NCI-H1092 treated with DMSO at 0.1 percent for 48 hours (cell line): ENCODE data around the gene NT5DC1.

Source experiments
- DNase-seq: peaks from one replicate; lab custom pipeline; 2025; lab: John Stamatoyannopoulos, UW

The NT5DC1 gene

DNA sequence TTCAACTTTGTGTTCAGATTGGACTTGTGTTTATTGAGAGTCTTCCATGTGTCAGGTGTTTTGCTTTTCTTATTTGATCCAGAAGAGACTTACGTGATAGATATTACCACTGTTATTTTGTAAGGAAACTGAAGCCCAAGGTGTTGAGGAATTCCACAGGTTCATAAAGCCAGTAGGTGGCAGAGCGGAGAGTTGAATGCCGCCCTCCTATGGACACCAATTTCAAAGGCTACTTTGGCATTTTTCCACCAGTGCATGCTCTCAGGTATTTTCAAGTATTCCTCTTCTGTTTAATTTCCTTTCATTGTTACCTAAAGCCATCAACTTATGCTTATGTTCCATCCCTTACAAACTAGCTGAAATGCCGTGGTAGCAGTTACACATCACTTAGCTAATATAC is 39.3 kb downstream of the NT5DC1 start:
- no peak for DNase-seq

DNA sequence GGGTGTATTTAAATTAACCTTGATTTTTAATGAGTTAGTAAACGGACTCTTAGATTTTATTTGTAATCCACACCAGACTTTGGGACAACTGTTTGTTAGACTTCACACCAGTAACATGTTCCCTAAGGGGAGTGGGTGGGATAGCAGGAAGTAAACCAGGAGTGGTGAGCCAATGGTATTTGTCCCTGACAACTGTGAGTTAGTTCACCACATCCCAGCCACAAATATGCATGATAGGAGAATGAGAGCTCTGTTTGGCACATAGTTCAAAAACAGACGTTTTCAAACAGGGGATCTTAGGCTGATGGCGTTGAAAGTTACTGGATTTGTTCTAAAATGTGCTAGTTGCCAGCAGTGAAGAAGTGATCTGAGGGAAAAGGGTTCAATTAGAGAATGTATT is 44.0 kb downstream of the NT5DC1 start:
- no peak for DNase-seq

DNA sequence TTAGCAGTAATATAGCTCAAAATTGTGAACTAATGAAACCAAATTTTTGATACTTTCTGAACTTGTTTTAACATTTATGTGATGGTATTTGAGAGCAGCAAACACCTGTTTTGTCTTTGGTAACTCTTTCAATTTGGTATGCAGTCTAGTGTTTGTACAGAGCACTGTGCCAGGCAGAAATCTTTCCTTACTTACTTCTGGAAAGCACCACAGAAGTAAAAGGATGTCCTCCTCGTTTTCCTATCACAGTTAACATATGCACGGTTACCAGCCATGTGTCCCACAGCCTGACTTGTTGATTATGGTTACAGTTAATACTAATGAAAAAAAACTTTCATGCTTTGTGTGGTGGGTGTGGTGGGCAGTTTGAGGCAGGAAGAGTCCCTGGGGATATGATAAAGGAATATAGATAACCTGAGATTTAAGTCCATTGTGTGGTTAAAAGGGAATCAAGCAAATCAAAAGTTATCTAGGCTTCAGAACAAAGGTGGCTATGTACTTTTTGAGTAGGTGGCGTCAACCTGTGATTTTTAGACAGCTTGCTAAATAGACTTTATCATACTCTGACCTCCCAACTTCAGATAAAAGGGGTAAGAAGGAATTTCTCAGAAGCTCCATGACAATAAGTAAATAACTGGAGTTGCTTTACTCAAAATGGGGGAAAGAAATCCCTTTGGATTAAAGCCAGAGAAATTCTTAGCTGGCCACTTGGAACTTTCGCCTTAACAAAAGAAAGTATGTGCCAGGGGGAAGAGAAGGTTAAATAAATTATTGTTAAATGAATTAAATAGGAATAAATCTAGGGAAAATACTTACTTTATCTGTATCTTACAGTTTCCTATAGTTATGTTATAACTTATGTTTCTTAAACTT is 45.4 kb downstream of the NT5DC1 start:
- no peak for DNase-seq

DNA sequence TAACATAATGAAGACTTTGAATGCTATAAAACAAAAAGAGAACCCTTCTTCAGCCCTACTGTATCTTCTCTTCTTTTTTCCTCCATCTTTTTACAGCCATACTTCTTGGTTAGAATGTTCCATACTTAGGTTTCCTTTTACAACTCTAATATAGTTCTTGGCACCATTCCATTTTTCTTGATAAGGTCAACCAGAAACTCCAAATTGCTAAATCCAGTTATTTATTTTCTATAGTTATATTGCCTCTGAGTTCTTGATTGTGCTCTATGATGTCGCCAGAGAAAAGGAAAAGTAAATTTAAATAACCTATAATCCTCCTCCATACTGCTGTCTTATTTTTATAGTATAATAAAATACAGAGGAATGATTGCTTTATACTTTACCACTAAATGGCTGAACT is 52.0 kb downstream of the NT5DC1 start:
- no peak for DNase-seq

DNA sequence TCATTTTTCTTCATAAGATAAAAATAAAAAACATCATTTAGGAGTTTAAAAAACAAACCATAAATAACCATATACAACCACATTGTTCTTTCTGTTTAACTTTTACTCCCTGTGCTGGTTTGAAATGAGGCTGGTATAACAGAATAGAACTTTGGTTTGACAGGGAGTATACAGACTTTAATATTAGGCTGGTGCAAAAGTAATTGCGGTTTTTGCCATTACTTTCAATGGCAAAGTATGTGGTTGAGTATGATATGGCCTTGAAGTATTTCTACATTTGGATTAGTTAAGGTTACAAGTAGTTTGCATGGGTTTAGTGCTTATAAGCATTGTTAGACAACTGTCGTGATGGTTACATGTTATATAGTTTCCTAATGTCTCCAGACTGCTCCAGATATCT is 54.2 kb downstream of the NT5DC1 start:
- DNase-seq = no peak

DNA sequence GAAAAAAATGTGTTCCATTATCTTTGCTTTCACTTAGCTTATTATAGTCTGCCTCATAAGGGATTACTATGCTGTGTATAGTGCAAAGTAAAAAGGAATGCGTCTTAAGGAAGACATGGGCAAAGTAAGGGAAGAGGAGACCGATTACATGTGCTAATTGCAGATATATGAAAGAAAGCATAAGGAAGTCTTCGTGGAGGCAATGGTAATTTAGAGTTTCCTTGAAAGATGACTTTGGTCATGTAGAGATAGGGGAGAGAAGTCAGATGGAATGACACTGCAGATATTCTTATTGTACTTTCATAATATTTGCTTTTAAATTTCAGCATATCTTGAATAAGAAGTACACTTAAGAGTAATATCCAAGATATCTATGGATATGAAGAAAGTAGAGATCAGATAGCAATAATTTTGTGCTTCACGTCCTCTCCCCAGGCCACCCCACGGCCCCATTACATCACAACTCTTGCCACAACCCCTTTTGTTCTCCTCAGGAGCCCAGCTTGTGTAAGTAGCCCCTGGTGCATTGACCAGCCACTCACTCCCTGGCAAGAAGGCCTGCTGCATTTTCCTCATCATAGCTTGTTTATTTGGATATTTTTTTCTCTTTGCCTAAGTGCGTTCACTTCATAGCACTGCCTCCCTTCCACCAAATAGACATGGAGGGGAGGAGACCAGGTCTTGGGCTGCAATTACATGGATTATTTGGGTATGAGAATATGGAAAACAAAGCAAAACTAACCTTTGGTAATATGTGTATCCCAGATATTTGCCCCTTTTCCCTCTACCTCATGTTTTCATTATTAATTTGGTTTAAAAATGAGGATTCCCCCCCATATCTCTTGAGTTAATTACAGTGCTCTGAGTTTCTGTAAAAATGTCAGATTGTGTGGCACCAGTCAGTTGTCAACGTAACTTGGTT is 56.0 kb downstream of the NT5DC1 start:
- DNase-seq = no peak

DNA sequence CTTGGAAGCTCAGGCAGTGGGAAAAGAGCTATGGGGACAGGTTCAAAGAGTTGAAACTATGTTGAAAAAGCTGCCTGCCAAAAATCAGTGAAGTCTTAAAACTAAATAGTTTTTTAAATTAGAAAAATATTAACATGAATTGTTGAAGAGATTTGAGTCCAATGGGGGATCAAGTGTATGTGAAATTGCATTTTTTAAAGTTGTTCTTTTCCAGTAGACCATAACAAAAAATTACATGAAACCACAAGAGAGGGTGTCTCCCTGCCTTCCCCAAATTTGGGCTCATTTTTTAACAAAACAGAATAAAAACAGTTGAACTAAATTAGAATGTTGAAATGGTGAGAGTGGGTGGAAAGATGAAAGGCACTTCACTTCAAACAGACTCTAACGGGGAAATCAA is 56.7 kb downstream of the NT5DC1 start:
- DNase-seq = no peak

DNA sequence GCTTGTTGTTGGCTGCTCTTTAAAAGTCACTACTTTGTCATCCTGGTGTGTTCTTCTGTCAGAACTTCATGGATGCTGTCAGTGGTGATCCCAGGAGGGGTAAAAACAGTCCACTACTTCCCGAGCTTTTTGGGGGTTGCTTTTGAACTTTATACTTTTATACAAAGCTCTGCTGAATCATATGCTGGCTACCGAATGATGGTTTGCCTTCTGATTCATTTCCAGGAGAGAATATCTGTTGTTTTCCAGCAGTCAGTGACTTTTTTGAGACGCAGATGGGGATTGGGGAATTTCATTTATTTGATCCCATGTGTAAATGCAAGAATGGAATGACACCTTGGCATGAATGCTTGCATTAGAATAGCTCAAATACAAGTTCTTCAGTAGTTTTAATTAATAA is 58.0 kb downstream of the NT5DC1 start:
- DNase-seq = no peak

DNA sequence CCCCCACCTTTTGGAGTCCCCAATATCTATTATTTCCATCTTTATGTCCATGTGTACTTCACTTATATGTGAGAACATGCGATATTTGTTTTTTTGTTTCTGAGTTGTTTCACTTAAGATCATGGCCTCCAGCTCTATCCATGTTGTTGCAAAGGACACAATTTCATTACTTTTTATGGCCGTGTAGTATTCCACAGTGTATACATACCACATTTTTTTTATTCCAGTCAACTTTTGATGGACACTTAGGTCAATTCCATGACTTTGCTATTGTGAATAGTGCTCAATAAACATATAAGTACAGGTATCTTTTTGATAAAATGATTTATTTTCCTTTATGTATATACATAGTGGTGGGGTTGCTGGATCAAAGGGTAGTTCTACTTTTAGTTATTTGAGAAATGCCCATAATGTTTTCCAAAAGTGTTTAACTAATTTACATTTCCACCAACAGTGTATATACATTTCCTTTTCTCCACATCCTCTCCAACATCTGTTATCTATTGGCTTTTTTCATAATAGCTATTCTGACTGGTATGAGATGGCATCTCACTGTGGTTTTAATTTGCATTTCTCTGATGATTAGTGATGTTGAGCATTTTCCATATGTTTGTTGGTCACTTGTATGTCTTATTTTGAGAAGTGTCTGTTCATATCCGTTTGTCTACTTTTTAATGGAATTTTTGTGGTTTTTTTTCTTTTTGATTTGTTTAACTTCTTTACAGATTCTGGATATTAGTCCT is 59.3 kb downstream of the NT5DC1 start:
- no peak for DNase-seq

DNA sequence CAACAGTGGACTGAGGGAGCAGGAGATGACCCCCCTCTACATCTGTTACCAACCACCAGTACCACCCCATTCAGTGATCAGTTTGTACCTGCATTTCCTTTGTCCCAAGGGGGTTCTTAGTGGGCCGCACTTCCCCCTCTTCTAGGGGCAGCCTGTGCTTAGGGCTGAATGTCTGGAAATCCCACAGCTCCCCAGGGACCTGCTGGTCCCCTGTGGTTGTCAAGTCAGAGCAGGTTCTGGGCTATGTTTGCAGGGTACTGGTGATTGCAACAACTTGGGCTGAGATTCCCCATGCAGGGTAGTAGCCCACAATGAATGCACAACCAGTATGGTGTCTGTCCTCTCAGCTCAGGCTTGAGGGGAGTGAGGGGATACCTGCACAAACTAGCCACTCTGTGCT is 64.9 kb downstream of the NT5DC1 start:
- DNase-seq = no peak

DNA sequence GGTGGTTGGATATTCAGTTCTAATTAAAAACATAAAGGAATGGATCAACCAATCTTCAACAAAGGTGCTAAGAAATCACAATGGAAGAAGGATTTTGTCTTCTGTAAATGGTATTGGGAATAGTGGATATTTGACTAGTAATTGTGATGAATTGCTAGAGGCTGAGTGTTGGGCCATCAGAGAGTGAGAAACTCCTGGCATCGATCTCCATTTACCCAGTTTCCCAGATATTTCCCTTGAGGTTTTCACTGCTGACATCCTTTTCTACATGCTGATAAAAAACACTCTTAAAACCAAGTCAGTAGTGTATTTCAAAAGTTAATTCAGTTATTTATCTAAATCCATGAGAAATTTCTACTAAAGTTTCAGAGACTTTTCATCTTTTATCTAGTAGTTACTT is 65.7 kb downstream of the NT5DC1 start:
- no peak for DNase-seq

DNA sequence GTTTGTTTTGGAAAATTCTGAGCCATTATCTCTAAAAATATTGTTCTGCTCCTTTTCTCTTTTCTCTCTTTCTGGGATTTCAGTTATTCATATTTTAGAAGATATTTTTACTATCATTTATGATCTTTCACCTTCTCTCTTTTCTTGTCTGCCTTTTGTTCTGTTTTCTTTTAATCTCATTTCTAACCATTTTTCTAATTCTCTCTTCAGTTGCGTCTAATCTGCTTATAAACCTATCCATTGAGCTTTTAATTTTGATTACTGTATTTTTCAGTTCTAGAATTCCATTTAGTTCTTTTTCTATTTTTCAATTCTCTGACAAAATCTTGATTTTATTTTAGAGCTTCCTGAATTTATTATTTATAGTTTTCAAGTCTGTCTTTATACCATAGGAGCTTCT is 67.5 kb downstream of the NT5DC1 start:
- no peak for DNase-seq

DNA sequence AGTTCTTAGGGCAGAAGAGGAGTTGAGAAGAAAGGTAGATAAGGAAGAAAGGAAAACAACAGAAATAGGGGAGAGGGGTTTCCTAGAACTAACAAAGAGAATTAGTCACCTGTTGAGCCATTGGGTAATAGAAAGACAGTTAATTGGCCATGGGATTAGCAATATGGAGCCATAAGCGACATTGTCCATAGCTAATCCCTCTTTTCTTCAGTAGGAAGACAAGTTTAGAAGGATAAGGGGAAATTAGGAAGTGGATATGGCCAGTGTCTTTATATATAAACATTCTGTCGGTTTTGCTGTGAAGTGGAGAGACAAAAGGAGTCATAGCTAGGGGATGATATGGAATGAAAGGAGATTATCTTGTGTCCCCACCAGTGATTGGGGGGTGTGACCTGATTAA is 69.2 kb downstream of the NT5DC1 start:
- DNase-seq = no peak

DNA sequence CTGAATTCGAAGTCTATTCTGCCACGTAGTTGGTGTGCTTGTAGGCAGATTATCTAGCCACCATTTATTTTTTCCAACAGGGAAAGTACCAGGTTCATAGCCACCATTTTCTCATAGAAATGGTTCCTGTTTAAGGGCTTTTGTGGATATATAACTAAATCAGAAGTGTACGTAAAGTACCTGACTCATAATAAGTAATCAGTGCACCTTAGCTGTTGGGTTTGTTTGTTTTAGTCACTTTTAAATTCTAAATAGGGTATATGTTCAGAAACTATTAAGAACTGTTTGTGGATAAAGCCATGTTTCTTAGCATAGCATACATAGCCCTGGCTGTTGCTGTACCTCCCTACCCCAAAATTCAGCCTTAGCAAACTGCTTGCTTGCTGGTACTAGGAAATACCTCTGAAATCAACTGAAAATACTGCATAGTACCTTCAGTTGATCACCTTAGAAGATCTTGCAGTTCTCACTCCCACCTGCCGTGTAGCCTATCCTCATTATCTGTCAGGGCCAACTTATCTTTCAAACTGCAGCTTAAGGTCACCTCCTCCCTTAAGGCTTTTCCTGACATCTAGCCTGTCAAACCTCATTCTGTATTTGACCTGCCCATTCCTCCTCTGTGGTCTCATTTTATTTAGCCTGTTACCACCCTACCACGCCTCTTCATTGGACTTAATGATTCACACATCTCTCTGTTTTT is 69.9 kb downstream of the NT5DC1 start:
- DNase-seq = no peak

DNA sequence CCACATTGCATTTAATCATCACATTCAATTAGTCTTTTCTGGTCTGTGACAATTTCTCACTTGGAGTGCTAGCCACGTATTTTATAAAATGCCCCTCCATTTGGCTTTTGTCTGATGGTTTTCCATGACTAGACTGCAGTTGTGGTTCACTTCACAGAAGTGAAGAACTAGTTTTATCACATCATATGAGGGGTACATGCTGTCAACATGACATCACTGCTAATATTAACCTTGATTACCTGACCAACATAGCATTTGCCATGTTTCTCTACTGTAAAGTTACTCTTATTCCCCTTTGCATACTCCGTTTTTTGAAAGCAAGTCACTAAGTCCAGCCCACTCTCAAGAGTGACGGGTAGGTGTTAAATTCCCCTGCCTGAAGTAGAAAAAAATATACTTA is 73.3 kb downstream of the NT5DC1 start:
- no peak for DNase-seq

DNA sequence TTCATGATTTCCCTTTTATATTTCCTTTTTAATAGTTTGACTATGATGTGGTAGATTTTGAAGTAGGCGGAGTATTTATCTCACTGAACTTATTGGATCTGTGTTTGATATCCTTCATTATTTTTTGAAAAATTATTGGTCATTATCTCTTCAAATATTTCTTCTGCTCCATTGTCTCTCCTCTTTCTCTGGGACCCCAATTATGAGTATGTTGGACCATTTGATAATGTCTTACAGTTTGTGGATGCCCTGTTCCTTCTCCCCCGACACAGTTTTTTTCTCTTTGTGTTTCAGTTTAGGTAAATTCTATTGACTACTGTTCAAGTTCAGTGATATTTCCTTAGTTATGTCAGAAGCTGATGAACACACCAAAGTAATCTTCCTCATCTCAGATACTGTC is 74.7 kb downstream of the NT5DC1 start:
- no peak for DNase-seq

DNA sequence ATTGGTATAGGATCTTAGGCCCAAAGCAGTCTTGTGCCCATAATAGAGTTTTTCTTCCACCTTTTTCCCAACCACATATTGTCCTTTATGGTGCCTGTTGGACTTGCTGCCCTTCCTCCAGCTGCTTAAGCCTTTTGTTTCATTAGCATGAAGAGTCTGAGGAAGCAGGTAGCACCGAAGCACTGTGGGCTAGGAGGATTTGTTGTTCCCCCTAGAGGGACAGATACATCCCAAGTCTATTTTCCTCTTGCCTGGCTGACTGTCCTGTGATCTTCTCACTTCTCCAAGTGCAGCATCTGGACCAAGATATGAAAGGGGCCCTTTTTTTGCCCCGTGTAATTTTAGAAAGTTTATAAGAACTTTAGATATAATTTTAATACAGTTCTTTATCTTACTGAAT is 75.9 kb downstream of the NT5DC1 start:
- no peak for DNase-seq

DNA sequence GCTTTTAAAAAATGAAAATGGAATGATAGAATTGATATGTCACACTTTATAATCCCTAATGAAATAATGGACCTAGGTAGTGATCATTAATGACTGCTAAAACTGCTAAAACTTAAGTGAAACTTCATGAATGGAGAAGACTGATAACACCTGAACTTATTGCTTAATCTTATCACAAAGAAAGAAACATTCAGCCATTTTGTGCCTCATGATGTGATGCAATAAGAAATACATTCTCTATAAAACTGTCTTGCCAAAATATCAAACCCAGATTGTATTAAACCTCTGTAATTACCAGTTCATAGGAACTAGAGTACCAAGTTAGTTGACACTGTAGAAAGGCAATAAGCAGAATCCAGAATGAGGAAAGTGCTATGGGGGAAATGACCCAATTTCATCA is 79.7 kb downstream of the NT5DC1 start:
- DNase-seq = no peak

DNA sequence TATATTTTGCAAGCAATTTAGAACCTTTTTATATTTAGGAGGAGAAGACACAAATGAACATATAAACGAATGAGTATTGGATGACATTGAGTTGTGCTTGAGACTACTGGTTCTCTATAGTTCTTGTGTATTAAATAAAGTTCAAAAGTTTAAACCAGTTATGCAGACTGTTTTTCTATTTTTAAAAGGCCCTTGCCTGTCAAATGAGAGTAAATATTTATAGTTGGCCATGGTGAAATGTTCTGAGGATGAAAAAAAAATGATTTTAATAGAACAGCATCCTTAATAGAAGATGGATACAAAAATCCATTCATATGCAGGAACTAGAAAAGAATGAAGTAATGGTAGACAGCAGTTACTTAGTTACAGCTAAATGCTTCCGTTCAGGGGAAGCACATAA is 88.8 kb downstream of the NT5DC1 start:
- no peak for DNase-seq

DNA sequence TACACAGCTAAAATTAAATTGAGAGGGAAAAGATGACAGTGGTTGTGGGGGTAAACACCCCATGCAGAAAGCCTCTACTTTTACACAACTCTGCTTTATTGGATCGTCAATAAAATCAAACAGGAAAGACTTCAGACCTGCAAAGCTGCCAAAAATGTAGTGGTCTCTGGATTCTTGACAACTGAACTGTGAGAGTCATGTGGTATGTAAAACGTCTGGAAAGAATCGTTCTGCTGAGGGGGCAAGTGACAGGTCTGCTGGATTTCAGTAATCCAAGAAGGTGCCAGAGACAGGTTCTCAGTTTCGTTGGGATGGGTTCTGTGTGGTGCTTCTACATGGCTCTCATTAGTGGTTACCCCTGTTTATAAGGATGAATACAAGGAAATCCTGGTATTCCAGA is 89.9 kb downstream of the NT5DC1 start:
- DNase-seq = no peak

DNA sequence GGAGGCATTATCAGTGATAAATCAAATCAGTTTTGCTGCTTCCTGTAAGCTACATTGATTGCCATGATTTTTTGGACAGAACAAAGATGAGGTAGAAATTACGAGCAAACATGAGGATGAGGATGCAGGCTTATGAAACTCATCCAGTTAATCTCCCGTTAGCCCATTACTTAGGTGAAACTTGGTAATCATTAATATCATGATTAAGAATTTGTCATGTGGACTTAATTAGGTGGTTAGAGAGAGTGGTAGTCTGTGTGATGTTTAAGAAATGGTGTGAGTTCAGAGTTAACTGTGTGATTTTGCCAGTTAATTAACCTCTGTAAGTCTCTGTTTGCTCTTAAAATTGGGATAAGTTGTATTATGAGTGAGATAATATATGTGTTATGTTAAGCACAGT is 91.2 kb downstream of the NT5DC1 start:
- no peak for DNase-seq

DNA sequence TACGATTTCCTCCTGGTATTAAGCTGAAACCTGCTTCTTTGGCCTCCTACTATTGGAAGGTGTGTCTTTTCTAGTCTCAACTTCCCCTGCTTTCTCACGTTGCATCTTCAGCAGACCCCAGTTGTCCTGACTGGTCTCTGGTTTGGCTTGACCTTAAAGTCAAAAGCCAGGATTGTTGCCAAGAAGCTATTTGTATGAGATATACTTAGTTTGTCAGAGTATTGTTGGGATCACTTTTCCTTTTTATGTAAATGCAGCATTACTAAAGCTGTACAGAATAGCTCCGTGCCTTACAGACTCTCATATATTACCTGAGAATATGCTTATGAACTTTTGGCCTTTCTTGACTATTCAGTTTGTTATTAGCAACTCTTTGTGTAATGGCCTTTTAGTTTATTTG is 92.1 kb downstream of the NT5DC1 start:
- DNase-seq = no peak
